SKM-1 treated with dmso at 0.1 percent for 144 hours (cell line): Measurements from ENCODE around the gene NUMBL.
"Not testable (repeated sequence)": the region's sequence is repeated elsewhere in the genome, so short reads cannot be mapped to it uniquely, and the experiment has no call there.

Experiments used
- DNase-seq: peaks from one replicate; lab custom pipeline; 2025; ENCODE audit not compliant: unreplicated experiment; lab: John Stamatoyannopoulos, UW

Gene NUMBL

GRCh38 chr19:40633207-40633606 is 57.2 kb downstream of the NUMBL start:
- DNase-seq: no peak

GRCh38 chr19:40632311-40633036 is 58.0 kb downstream of the NUMBL start:
- no peak for DNase-seq

- DNase-seq: no peak
Observed at GRCh38 chr19:40630571-40631160, 59.8 kb downstream of the NUMBL start.

GRCh38 chr19:40629346-40629745 is 61.1 kb downstream of the NUMBL start:
- no peak for DNase-seq

GRCh38 chr19:40627486-40628279 is 62.8 kb downstream of the NUMBL start:
- no peak for DNase-seq

GRCh38 chr19:40626918-40627317 is 63.5 kb downstream of the NUMBL start:
- DNase-seq: no peak

GRCh38 chr19:40625406-40626120 is 64.9 kb downstream of the NUMBL start:
- DNase-seq: no peak

- not testable (repeated sequence) for DNase-seq
Observed at GRCh38 chr19:40624369-40625153, 65.9 kb downstream of the NUMBL start.

GRCh38 chr19:40623403-40624251 is 66.8 kb downstream of the NUMBL start:
- DNase-seq: no peak

GRCh38 chr19:40622773-40623075 is 67.7 kb downstream of the NUMBL start:
- no peak for DNase-seq

- no peak for DNase-seq
Observed at GRCh38 chr19:40621966-40622772, 68.3 kb downstream of the NUMBL start.

GRCh38 chr19:40621283-40621682 is 69.2 kb downstream of the NUMBL start:
- no peak for DNase-seq

GRCh38 chr19:40620161-40620485 is 70.3 kb downstream of the NUMBL start:
- no peak for DNase-seq

GRCh38 chr19:40619333-40620160 is 70.9 kb downstream of the NUMBL start:
- no peak for DNase-seq

- no peak for DNase-seq
Observed at GRCh38 chr19:40617961-40618360, 72.5 kb downstream of the NUMBL start.

- DNase-seq: no peak
Observed at GRCh38 chr19:40616941-40617340, 73.5 kb downstream of the NUMBL start.

- DNase-seq: no peak
Observed at GRCh38 chr19:40616178-40616577, 74.3 kb downstream of the NUMBL start.
